ENCODE measurements around the gene RBM5.

Gene RBM5

GRCh38 chr3:50122071-50122470 is 33.4 kb downstream of the RBM5 start:
- DNase-seq = no peak

GRCh38 chr3:50122661-50123391 is 34.1 kb downstream of the RBM5 start:
- DNase-seq = no peak

- DNase-seq = no peak
Observed at GRCh38 chr3:50123394-50124051, 34.8 kb downstream of the RBM5 start.

GRCh38 chr3:50124052-50124799 is 35.5 kb downstream of the RBM5 start:
- DNase-seq = no peak

GRCh38 chr3:50124800-50125178 is 36.1 kb downstream of the RBM5 start:
- no peak for DNase-seq

GRCh38 chr3:50125541-50126286 is 37.0 kb downstream of the RBM5 start:
- no peak for DNase-seq

GRCh38 chr3:50126287-50127211 is 37.8 kb downstream of the RBM5 start:
- DNase-seq = no peak

- DNase-seq = no peak
Observed at GRCh38 chr3:50127251-50127691, 38.6 kb downstream of the RBM5 start.

GRCh38 chr3:50128001-50128400 is 39.3 kb downstream of the RBM5 start:
- no peak for DNase-seq

- no peak for DNase-seq
Observed at GRCh38 chr3:50130436-50130835, 41.7 kb downstream of the RBM5 start.

- DNase-seq = no peak
Observed at GRCh38 chr3:50132421-50133282, 43.9 kb downstream of the RBM5 start.

- no peak for DNase-seq
Observed at GRCh38 chr3:50133283-50133615, 44.5 kb downstream of the RBM5 start.

GRCh38 chr3:50134367-50134766 is 45.6 kb downstream of the RBM5 start:
- no peak for DNase-seq

- DNase-seq = no peak
Observed at GRCh38 chr3:50135964-50136363, 47.2 kb downstream of the RBM5 start.

GRCh38 chr3:50136714-50137405 is 48.1 kb downstream of the RBM5 start:
- DNase-seq = no peak

GRCh38 chr3:50137531-50137930 is 48.8 kb downstream of the RBM5 start:
- DNase-seq = no peak

- DNase-seq = no peak
Observed at GRCh38 chr3:50138266-50139200, 49.8 kb downstream of the RBM5 start.

GRCh38 chr3:50139308-50139707 is 50.6 kb downstream of the RBM5 start:
- no peak for DNase-seq

GRCh38 chr3:50139718-50140423 is 51.2 kb downstream of the RBM5 start:
- no peak for DNase-seq
